H1 (cell line): ENCODE measurements around the gene CHST3. TPM values are rescaled to one million over a fixed set of nuclear protein-coding genes. Genes with fewer than 3 reads are reported as not detected.

Source experiments
- CTCF ChIA-PET: fragments of 300-600 bp; sonication (Branson Sonifier 250); formaldehyde crosslinking; loops from one replicate; lab custom pipeline; 2021; ENCODE audit not compliant: partially characterized antibody; lab: Charles Lee
- POLR2A ChIA-PET: fragments of 300-600 bp; sonication (Branson Sonifier 250); formaldehyde crosslinking; loops from one replicate; lab custom pipeline; 2021; ENCODE audit warnings: inconsistent platforms; ENCODE audit not compliant: partially characterized antibody; lab: Charles Lee
- DNase-seq, 2 experiments: peaks; one replicate each; pipeline versions ENCODE4 v3.0.0 to v3.0.0-alpha.2; 2010 to 2022; ENCODE audit warnings: low spot score in 2 of 2, low read depth in 1 of 2, mixed read lengths in 1 of 2
- FAIRE-seq: peaks from 2 replicates; lab custom pipeline; 2011; peaks lifted over from hg19 to GRCh38; lab: Jason Lieb, UNC
- H2AFZ ChIP-seq: 2 replicates; pipeline ENCODE4 v1.8.1; 2012; ENCODE audit warnings: low read length, inconsistent platforms
- H2AK5ac ChIP-seq: 2 replicates; pipeline ENCODE4 v1.6.1; 2013; ENCODE audit warnings: low read depth, low read length
- H2BK120ac ChIP-seq: replicated peaks from 2 replicates; pipeline ENCODE3; 2013; ENCODE audit warnings: low read depth, low read length, inconsistent platforms
- H2BK12ac ChIP-seq: 2 replicates; pipeline ENCODE4 v1.6.1; 2013; ENCODE audit warnings: low read depth, low read length
- H2BK15ac ChIP-seq: 2 replicates; pipeline ENCODE4 v1.6.1; 2013; ENCODE audit warnings: low read length
- H2BK20ac ChIP-seq: 2 replicates; pipeline ENCODE4 v1.6.1; 2013; ENCODE audit warnings: low read length
- H2BK5ac ChIP-seq: 2 replicates; pipeline ENCODE4 v1.6.1; 2013; ENCODE audit warnings: low read depth, low read length
- H3K14ac ChIP-seq: 2 replicates; pipeline ENCODE4 v1.6.1; 2013; ENCODE audit warnings: inconsistent platforms; ENCODE audit not compliant: insufficient read length
- H3K18ac ChIP-seq: 2 replicates; pipeline ENCODE4 v1.6.1; 2013; ENCODE audit warnings: low read length; ENCODE audit errors: extremely low read depth
- H3K23ac ChIP-seq: 2 replicates; pipeline ENCODE4 v1.6.1; 2013; ENCODE audit warnings: inconsistent platforms; ENCODE audit not compliant: insufficient read length
- H3K23me2 ChIP-seq: 2 replicates; pipeline ENCODE4 v1.6.1; 2013; ENCODE audit warnings: low read depth, low read length
- H3K27ac ChIP-seq: 2 replicates; pipeline ENCODE4 v1.6.1; 2011; ENCODE audit warnings: low read depth, low read length, inconsistent platforms
- H3K27me3 ChIP-seq, 4 experiments: replicated peaks in 1 of 4; 1 replicate in 1 of 4; 2 replicates in 3 of 4; pipeline versions ENCODE4 v1.6.1 to v1.8.1; 2011 to 2013; ENCODE audit warnings: low read length in 3 of 4, mild to moderate bottlenecking in 3 of 4, inconsistent platforms in 2 of 4, mixed read lengths in 2 of 4, moderate library complexity in 1 of 4; ENCODE audit not compliant: control insufficient read depth in 3 of 4, insufficient read depth in 3 of 4; ENCODE audit errors: extremely low read depth in 1 of 4
- H3K36me3 ChIP-seq, 4 experiments: 2 replicates each; pipeline versions ENCODE4 v1.6.1 to v1.8.1; 2011 to 2013; ENCODE audit warnings: mild to moderate bottlenecking in 4 of 4, low read length in 3 of 4, moderate library complexity in 2 of 4, control low read depth in 1 of 4, inconsistent platforms in 1 of 4; ENCODE audit not compliant: insufficient read depth in 4 of 4, control insufficient read depth in 2 of 4
- H3K4ac ChIP-seq: replicated peaks from 2 replicates; pipeline ENCODE3; 2013; ENCODE audit warnings: low read length, low read depth, mixed read lengths, inconsistent platforms; ENCODE audit not compliant: insufficient read length
- H3K4me1 ChIP-seq, 4 experiments: replicated peaks in 1 of 4; 1 replicate in 1 of 4; 2 replicates in 3 of 4; pipeline versions ENCODE4 v1.6.1 to v1.8.1; 2011 to 2013; ENCODE audit warnings: low read length in 3 of 4, inconsistent platforms in 2 of 4, mixed read lengths in 1 of 4; ENCODE audit not compliant: insufficient read depth in 4 of 4, control insufficient read depth in 3 of 4
- H3K4me2 ChIP-seq, 2 experiments: 2 replicates each; pipeline versions ENCODE4 v1.6.1 to v1.8.1; 2011 to 2013; ENCODE audit warnings: low read depth in 2 of 2, low read length in 2 of 2, control low read depth in 1 of 2, inconsistent platforms in 1 of 2, mild to moderate bottlenecking in 1 of 2; ENCODE audit not compliant: insufficient read depth in 1 of 2
- H3K4me3 ChIP-seq, 4 experiments: fragments of 200-600, 300-600 bp in 1 of 4; sonication (generic), shearing (Covaris generic), sonication (Bioruptor Twin) in 1 of 4; 2 replicates each; pipeline versions ENCODE4 v1.5.1 to v1.8.1; 2011 to 2016; ENCODE audit warnings: low read length in 4 of 4, low read depth in 3 of 4, control low read depth in 2 of 4, inconsistent platforms in 2 of 4, mild to moderate bottlenecking in 2 of 4, mixed read lengths in 1 of 4, moderate library complexity in 1 of 4; ENCODE audit not compliant: insufficient read depth in 2 of 4; ENCODE audit errors: extremely low read depth in 1 of 4
- H3K56ac ChIP-seq: replicated peaks from 2 replicates; pipeline ENCODE3; 2013; ENCODE audit warnings: low read depth, mild to moderate bottlenecking, mixed read lengths, low read length, inconsistent platforms; ENCODE audit not compliant: insufficient read length
- H3K79me1 ChIP-seq: 2 replicates; pipeline ENCODE4 v1.6.1; 2013; ENCODE audit warnings: low read depth, low read length, control low read depth
- H3K79me2 ChIP-seq, 2 experiments: 2 replicates each; pipeline versions ENCODE4 v1.6.1 to v1.8.1; 2012 to 2013; ENCODE audit warnings: low read length in 2 of 2, mild to moderate bottlenecking in 2 of 2, inconsistent platforms in 1 of 2; ENCODE audit not compliant: insufficient read depth in 2 of 2, control insufficient read depth in 1 of 2
- H3K9ac ChIP-seq, 4 experiments: replicated peaks in 1 of 4; 1 replicate in 1 of 4; 2 replicates in 3 of 4; pipeline versions ENCODE4 v1.6.1 to v1.8.1; 2011 to 2013; ENCODE audit warnings: low read depth in 3 of 4, low read length in 3 of 4, control low read depth in 2 of 4, mild to moderate bottlenecking in 2 of 4, moderate library complexity in 2 of 4, inconsistent platforms in 1 of 4; ENCODE audit errors: extremely low read depth in 1 of 4
- H3K9me3 ChIP-seq, 2 experiments: 2 replicates each; pipeline versions ENCODE4 v1.6.1 to v1.8.1; 2012 to 2013; ENCODE audit warnings: mild to moderate bottlenecking in 2 of 2, moderate library complexity in 2 of 2, control low read depth in 1 of 2, inconsistent platforms in 1 of 2, low read depth in 1 of 2, low read length in 1 of 2, mixed read lengths in 1 of 2; ENCODE audit not compliant: insufficient read depth in 2 of 2
- H4K20me1 ChIP-seq, 2 experiments: replicated peaks in 1 of 2; 2 replicates each; pipeline versions ENCODE3 to v1.8.1; 2011 to 2013; ENCODE audit warnings: inconsistent platforms in 2 of 2, low read length in 2 of 2, mild to moderate bottlenecking in 1 of 2; ENCODE audit not compliant: insufficient read depth in 2 of 2, control insufficient read depth in 1 of 2
- H4K5ac ChIP-seq: 2 replicates; pipeline ENCODE4 v1.6.1; 2013; ENCODE audit warnings: low read length, low read depth, mixed read lengths, inconsistent platforms; ENCODE audit not compliant: insufficient read length
- H4K8ac ChIP-seq: 2 replicates; pipeline ENCODE4 v1.8.0; 2013; ENCODE audit warnings: mild to moderate bottlenecking, moderate library complexity, low read length, inconsistent platforms; ENCODE audit not compliant: insufficient read depth; ENCODE audit errors: extremely low read depth
- H4K91ac ChIP-seq: replicated peaks from 2 replicates; pipeline ENCODE3; 2013; ENCODE audit warnings: low read length, mixed read lengths, inconsistent platforms; ENCODE audit not compliant: insufficient read length
- BACH1 ChIP-seq: IDR thresholded peaks from 2 replicates; pipeline ENCODE4 v1.6.1; 2012; ENCODE audit warnings: low read length, improper control_type of control experiment
- CBX8 ChIP-seq: fragments of 300-800, 300-1000 bp; sonication (generic); IDR thresholded peaks from 2 replicates; pipeline ENCODE4 v1.7.1; 2016; ENCODE audit warnings: low read depth, low read length, borderline replicate concordance
- CEBPB ChIP-seq: IDR thresholded peaks from 2 replicates; pipeline ENCODE4 v1.6.1; 2012; ENCODE audit warnings: low read depth, low read length
- CTBP2 ChIP-seq: IDR thresholded peaks from 2 replicates; pipeline ENCODE4 v1.7.0; 2011; ENCODE audit warnings: borderline replicate concordance, mild to moderate bottlenecking, moderate library complexity, mixed read lengths, low read length; ENCODE audit not compliant: insufficient read depth, insufficient read length
- EP300 ChIP-seq, 2 experiments: IDR thresholded peaks; 1 replicate in 1 of 2; 2 replicates in 1 of 2; pipeline ENCODE4 v1.6.1; 2011 to 2012; ENCODE audit warnings: low read depth in 2 of 2, low read length in 2 of 2, mild to moderate bottlenecking in 2 of 2, borderline replicate concordance in 1 of 2, inconsistent platforms in 1 of 2, moderate library complexity in 1 of 2
- EZH2 ChIP-seq: fragments of 200-600 bp; sonication (generic); IDR thresholded peaks from 2 replicates; pipeline ENCODE4 v1.7.1; 2012; ENCODE audit warnings: low read depth, mild to moderate bottlenecking, moderate library complexity, low read length, inconsistent platforms; ENCODE audit not compliant: severe bottlenecking
- FOSL1 ChIP-seq: IDR thresholded peaks from 2 replicates; pipeline ENCODE4 v1.6.1; 2011; ENCODE audit warnings: mild to moderate bottlenecking, low read depth, low read length, moderate library complexity; ENCODE audit not compliant: insufficient read depth
- GTF2F1 ChIP-seq: IDR thresholded peaks from 2 replicates; pipeline ENCODE4 v1.6.1; 2012; ENCODE audit warnings: low read depth, low read length, improper control_type of control experiment, borderline replicate concordance
- MAFK ChIP-seq: IDR thresholded peaks from 2 replicates; pipeline ENCODE4 v1.6.1; 2012; ENCODE audit warnings: low read depth, mild to moderate bottlenecking, improper control_type of control experiment, low read length
- RBBP5 ChIP-seq: IDR thresholded peaks from 2 replicates; pipeline ENCODE4 v1.7.1; 2012; ENCODE audit warnings: low read depth, mild to moderate bottlenecking, inconsistent platforms, low read length, moderate library complexity, borderline replicate concordance
- SIRT6 ChIP-seq: IDR thresholded peaks from one replicate; pipeline ENCODE4 v1.7.1; 2012; ENCODE audit warnings: low read length, inconsistent platforms
- YY1 ChIP-seq: IDR thresholded peaks from 2 replicates; pipeline ENCODE4 v1.6.1; 2011; ENCODE audit warnings: low read depth, mild to moderate bottlenecking, low read length
- WGBS, 2 experiments: shearing (Covaris generic) in 1 of 2; methylation state at CpG; one replicate each; pipeline versions ENCODE4 v1.1.6 to v1.1.7; 2013 to 2015; ENCODE audit warnings: low lambda C conversion rate in 2 of 2, mixed read lengths in 2 of 2, inconsistent platforms in 1 of 2, low coverage in 1 of 2, missing lambda C conversion rate in 1 of 2; ENCODE audit not compliant: insufficient replicate concordance in 2 of 2, insufficient coverage in 1 of 2, insufficient read length in 1 of 2; ENCODE audit errors: extremely low coverage in 1 of 2, missing lambda C conversion rate in 1 of 2; 5-methylcytosine and 5-hydroxymethylcytosine counted together
- polyA plus RNA-seq, 7 experiments: library from polyadenylated mRNA; depleted of rRNA in 3 of 7; stranded (reverse) in 5 of 7; unstranded in 2 of 7; fragments of >200 nt in 5 of 7; fragments of 200-250 nt in 2 of 7; gene quantifications; 1 replicate in 5 of 7; 2 replicates in 1 of 7; 4 replicates in 1 of 7; pipeline versions ENCODE4 v1.2.1 to v1.2.3, GENCODE V29; 2011 to 2013; ENCODE audit warnings: missing spikeins in 2 of 7, mixed read lengths in 2 of 7
- total RNA-seq: library from RNA; stranded (reverse); fragmentation: NEBNext Ultra II Directional; extraction: Animal tissue kit (Norgen Biotek cat#: 25700); gene quantifications from 2 replicates; pipeline ENCODE4 v1.2.1, GENCODE V29; 2021

CHST3 gene
- total and polyA plus RNA-seq, 2 of the 8 experiments (the other 6 are each of a cell fraction or from before 2014, with no cell fraction given) = 2.0 to 5.8 TPM

- POLR2A ChIA-PET = interaction anchor here (1.0 to 1.1 kb wide), 2 partner anchors 9 to 23 kb away, joined by 3 read pairs; partner anchors contain the start of gene CHST3
- DNase-seq (no peak), FAIRE-seq (no peak)
- no peak overlapping the region for H2BK5ac ChIP-seq
- H4K91ac ChIP-seq = no peak overlapping the region
- H3K9me3 ChIP-seq = no peaks in the 10 kb centered on the region
- no peak overlapping the region for H2AK5ac ChIP-seq
- no peak overlapping the region for H2BK120ac ChIP-seq
- no peak overlapping the region for H4K8ac ChIP-seq
- H4K20me1 ChIP-seq = no peaks in the 10 kb centered on the region
- H3K9ac ChIP-seq = no peak overlapping the region
- H3K56ac ChIP-seq = no peak overlapping the region
- H3K23me2 ChIP-seq = no peaks in the 10 kb centered on the region
- no peak overlapping the region for H2BK20ac ChIP-seq
- no peaks in the 10 kb centered on the region for H3K27me3 ChIP-seq
- 86% methylated on average over 14 of the region's 14 CpGs; no CpG with 5 or more reads in 1 of the 2 experiments for WGBS, 2 experiments
- no peak overlapping the region for H3K14ac ChIP-seq
- H2BK12ac ChIP-seq = no peak overlapping the region
- H3K4me2 ChIP-seq = no peak overlapping the region
- H3K4me1 ChIP-seq = peaks cover 0 to 7% (median 3%) of the 10 kb centered on the region in 4 experiments; a peak in 2 of 7 replicates
- peaks cover 5% of the 10 kb centered on the region for H3K79me1 ChIP-seq
- no peak overlapping the region for H3K4ac ChIP-seq
- H3K23ac ChIP-seq = no peak overlapping the region
- no peak overlapping the region for H3K18ac ChIP-seq
- H3K4me3 ChIP-seq = no peak overlapping the region
- CTCF ChIA-PET = interaction anchor here (0.7 to 6.4 kb wide), 12 partner anchors 8 to 142 kb away, joined by 3 to 68 read pairs (median 6); no protein-coding TSS in a partner anchor
- H3K79me2 ChIP-seq = no peaks in the 10 kb centered on the region
- no peaks in the 10 kb centered on the region for H3K36me3 ChIP-seq
- H2AFZ ChIP-seq = no peak overlapping the region
- H4K5ac ChIP-seq = no peak overlapping the region
- H3K27ac ChIP-seq = no peak overlapping the region
- no peak overlapping the region for H2BK15ac ChIP-seq
- TF ChIP-seq EZH2 (no peak), MAFK (no peak), SIRT6 (no peak), GTF2F1 (no peak), CTBP2 (no peak), FOSL1 (no peak), RBBP5 (no peak), BACH1 (no peak), EP300 (IDR thresholded peaks at IDR 0.05; ENCODE audit: borderline replicate concordance in 1 of 2, low read depth in 2 of 2, low read length in 2 of 2) (no peak), CBX8 (no peak), YY1 (no peak), CEBPB (no peak)
Observed at GRCh38 chr10:71972746-71973695, 8.8 kb downstream of the CHST3 start.
